Activated CD8-positive, alpha-beta memory T cell treated with anti-CD3 and anti-CD28 coated beads for 48 hours (primary cell): Measurements from ENCODE around the gene MXRA7.
"Not testable (repeated sequence)": the region's sequence is repeated elsewhere in the genome, so short reads cannot be mapped to it uniquely, and the experiment has no call there.

Source experiments
- DNase-seq, 3 experiments: peaks; one replicate each; pipeline ENCODE4 v3.0.0-alpha.2; 2020; ENCODE audit warnings: low read depth in 2 of 3, low spot score in 2 of 3

The MXRA7 gene

DNA sequence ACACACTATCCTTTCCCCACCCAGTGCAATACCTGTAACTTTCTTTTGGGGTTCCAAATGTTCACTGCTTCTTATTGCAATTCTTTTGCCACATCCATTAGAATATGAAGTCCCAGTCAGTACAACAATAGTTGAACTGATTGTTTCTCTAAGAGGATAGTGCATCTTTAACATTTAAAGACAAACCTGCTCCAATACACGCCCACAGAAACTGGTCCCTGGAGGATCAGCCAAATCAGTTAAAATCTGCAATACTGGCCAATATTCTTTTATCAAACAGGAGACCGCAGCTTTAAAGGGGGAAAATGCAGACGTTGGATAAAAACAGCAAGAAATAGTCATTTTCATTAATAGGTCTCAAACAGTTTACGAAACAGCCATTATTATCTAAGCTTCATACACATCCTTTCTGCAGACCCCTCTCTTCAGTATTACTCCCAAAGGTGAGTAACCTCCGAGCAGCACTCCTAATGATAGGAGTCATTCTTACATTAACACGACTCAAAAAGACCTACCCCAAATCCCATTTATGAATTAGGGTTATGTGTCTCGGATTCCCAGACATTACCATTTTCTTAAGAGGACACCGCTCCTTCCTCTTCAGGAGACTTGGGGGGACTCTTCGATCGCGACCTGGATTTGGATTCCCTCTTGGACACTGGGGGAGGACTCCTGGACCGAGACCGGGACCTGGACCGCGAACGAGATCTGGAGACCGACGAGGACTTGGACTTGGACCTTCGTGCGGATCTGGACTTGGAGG lies 25.0 kb upstream of the MXRA7 start:
- no peak for DNase-seq

DNA sequence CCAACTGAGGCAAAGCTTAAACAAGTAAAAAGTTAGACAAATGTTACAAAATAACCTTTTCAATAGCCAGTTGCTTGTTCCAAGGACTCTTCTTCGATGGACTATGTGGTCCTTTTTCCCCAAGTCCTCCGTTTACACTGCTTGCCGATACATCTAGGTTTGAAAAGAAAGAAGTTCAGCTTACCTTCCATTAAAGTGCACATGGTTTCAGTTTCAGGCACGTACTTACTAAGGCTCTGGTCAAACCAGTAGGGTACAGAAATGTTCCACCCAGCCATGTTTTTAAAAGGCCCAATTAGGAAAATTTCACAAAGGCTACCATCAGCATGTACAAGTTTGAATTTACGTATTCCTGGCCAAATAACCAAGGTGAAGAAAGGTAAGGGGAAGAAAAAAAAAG lies 24.2 kb upstream of the MXRA7 start:
- DNase-seq: no peak

DNA sequence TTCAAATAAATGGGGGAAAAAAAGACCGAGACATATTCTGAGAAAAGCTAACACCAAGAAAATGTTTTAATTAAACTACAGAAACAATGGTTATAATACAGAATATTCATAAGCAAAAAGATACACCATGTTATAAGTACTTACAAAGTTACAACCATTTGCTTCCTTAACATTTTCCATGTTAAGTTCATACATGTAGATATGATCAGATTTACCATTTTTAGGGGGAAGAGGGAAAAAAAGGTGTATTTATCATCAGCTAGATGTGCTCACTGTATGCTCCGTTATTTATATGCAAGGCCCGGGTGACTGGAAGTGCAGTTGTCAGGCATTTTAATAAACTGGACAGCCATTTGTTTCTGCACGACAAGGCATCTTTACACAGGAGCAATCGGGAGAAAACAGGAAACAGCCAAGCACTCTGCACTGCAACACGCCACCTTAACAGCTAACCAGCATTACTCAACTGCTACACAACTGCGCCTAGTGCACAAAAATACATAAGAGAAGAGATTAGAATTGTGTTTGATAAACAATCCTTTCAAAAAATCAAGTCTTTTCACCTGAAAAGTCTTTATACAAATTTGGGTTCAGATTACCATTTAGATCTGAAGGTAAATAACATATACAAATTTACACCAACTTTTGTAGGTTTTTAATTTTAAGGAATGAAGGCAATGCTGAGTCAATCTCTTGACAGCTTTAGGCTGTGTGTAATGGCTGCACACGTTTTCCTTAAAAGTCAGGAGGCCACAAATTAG lies 23.5 kb upstream of the MXRA7 start:
- no peak for DNase-seq

DNA sequence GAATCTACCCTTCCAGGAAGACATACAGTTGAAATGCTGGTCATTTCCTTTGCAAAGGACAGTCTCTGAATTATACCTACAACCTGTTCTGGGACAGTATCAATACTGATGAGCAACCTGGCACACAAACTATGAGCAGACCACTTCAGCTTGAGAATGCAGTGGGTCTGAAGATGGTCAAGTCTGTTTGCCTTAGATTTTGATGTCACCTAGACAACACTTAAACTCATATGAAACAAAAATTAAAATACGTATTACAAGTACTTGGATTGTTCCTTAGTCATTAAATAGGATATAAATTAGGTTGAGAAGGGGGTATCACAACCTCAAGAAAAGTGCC lies 22.8 kb upstream of the MXRA7 start:
- DNase-seq: no peak

DNA sequence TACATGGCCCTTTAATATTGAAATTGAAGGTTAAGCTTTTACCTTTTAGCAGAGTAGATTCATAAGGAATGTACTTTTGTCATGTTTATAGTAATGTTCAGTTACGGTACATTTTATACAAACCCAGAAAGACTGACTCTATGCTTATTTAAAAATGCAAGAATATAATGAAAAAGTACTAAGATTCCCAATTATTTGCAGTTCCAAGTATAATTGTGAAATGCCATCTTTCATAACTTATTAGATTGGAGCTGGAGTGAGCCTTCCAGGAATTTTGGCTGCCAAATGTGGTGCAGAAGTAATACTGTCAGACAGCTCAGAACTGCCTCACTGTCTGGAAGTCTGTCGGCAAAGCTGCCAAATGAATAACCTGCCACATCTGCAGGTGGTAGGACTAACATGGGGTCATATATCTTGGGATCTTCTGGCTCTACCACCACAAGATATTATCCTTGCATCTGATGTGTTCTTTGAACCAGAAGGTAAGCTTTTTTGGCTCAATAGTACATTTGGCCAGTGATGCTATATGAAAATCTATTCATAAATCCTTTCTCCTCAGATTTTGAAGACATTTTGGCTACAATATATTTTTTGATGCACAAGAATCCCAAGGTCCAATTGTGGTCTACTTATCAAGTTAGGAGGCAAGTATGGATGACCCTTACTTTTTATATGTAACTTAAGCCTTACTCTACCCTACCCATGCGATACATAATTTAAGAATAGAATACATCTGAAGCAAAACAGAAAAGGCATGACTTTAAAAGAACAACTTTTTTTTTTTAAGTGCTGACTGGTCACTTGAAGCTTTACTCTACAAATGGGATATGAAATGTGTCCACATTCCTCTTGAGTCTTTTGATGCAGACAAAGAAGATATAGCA lies 22.2 kb upstream of the MXRA7 start:
- DNase-seq: no peak

DNA sequence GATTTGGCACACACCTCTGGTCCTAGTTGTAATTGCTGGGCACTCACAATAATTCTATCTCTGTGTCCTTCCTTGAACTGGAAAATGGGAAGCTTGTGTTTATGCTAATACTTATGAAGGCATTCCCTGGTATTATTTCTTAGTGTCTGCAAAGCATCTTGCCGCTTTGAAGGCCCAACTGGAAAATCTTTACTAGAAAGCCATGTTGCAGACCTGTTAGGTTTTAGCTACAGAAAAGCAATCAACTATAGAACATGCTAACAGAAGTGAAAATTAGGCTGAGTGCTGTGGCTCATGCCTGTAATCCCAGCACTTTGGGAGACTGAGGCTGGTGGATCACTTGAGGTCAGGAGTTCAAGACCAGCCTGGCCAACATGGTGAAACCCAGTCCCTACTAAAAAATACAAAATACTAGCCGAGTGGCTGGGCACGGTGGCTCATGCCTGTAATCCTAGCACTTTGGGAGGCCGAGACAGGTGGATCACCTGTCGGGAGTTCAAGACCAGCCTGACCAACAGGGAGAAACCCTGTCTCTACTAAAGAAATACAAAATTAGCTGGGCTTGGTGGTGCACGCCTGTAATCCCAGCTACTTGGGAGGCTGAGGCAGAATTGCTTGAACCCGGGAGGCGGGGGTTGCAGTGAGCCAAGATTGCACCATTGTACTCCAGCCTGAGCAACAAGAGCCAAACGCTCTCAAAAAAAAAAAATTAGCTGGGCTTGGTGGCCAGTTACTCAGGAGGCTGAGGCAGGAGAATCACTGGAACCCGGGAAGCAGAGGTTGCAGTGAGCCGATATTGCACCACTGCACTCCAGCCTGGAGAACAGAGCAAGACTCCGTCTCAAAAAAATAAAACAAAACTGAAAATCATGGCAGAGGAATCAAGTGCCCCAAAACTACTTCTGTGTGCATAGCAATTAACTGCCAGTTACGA lies 21.3 kb upstream of the MXRA7 start:
- DNase-seq: not testable (repeated sequence)

DNA sequence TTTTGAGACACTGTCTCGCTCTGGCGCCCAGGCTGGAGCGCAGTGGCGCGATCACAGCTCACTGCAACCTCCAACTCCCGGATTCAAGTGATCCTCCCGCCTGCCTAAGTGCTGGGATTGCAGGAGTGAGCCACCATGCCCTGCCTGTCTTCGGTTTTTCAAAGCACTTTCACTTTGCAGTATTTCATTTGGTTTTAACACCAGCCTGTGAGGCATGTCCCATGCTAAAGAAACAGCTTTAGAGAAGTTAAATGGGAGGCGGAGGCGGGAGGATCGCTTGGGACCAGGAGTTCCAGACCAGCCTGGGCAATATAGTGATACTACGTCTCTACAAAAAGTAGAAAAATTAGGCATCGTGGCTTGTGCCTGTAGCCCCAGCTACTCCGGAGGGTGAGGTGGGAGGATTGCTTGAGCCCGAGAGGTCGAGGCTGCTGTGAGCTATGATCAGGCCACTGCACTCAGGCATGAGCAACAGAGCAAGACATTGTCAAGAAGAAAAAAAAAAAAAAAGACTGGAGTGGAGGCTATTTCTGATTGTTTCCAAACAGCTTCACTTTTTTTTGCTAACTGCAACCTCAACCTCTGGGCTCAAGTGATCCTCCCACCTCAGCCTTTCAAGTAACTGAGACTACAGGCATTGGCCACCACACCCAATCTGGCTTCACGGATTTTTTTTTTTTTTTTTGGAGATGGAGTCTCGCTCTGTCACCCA lies 17.1 kb upstream of the MXRA7 start:
- no peak for DNase-seq

DNA sequence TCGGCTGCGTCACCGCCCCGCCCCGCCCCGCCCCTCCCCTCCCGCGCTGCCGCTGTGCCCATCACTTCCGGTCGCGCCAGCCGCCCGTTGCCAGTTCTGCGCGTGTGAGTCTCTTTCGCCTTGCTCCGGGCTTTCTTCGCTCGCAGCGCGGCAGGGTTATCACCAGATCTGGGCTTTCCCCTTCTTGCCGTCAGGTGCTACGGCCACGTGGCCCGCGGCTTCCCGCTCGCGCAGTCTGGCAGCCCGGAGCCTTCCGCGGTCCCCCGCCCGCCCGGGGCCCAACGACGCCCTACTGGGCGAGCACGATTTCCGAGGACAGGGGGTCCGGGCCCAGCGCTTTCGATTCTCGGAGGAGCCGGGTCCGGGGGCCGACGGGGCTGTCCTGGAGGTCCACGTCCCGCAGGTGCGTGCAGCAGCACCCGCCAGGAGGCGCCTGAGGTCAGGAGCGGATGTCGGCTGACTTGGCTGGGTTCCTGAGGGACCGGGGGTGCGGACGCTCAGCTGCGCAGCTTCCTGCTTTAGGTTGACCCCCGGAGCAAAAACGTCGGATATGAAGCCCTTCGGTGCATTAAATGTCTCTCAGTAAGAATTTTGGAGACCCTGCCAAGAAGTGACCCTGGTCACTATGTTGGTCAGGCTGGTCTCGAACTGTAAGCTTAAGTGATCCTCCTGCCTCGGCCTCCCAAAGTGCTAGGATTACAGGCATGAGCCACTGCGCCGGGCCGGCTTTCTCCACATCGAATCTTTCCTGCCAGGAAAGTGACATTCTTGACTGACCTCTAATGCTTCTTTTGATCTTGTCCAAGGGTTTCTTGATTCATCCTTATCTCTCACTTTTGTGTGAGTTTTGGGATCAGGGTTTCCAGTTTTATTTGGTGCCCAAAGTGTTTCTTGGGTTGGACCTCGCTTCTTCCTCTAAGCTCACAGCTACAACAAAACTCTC lies 16.3 kb upstream of the MXRA7 start, which contains the start of gene METTL23:
METTL23 (plus strand) TSS at position 64 of the 943 bp plus-strand sequence. CDS start 2,872 bp downstream, outside the sequence.
- peak in 2 of 3 experiments; percentile 59 to 79 for DNase-seq

DNA sequence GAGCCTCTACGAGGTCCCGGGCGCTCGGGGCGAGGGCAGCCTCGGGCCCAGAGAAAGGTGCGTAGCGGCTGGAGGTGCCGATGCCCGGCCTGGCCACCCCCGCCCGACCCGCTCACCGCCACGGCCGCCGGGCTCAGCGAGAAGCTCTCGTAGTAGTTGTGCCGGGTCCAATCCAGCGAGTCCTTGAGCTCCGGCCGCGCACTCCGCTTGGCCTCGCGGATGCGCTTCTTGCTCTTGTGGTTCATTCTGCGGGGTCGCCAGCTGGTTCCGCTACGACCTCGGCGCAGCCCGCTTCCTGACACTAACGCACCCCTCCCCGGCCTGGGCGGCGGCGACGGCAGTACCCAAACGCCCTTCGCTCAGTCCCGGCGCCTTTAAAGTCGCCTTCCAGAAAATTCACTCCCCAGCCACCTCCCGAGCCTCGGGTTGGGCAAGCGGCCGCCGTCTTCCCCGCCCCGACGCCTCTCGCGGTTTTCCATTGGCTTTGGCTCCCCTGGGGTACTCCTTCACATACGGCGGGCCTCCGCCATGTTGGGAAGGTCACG lies 15.5 kb upstream of the MXRA7 start, which contains the start of gene JMJD6:
JMJD6 (minus strand) TSS at position 376 of the 545 bp plus-strand sequence; CDS start at position 245, 131 bp downstream.
- peak in 2 of 3 experiments; percentile 86 to 91 for DNase-seq

DNA sequence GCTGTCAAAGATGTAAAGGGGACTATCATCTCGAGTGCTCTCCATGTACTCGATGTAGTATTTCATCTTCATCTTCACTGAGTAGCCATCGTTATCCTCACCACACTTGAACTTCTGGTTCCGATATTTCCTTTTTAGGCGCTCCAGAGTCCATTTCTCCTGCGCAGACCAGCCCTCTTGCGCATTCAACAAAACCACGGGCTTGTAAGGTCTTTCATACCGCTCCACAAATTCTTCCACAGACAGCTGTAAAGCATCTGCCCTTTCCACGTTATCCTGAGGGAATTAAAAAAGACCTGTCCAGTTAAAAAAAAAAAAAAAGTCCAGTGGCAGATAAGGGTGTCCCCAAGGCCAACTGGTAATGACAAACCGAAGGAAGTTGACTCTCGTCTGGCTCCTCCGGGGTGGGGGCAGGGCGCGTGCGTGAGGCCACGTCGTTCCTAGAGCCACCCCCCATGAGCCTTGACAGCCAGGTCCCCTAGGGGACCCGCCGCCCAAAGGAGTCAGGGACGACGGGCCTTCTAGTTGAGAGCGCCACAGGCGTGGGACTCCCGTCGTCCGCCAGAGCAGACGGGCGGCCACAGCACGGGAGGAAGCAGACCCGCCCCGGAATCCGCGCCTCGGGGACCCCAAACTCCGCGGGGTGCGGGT lies 14.9 kb upstream of the MXRA7 start:
- DNase-seq: peak in 2 of 3 experiments; percentile 47 to 57

DNA sequence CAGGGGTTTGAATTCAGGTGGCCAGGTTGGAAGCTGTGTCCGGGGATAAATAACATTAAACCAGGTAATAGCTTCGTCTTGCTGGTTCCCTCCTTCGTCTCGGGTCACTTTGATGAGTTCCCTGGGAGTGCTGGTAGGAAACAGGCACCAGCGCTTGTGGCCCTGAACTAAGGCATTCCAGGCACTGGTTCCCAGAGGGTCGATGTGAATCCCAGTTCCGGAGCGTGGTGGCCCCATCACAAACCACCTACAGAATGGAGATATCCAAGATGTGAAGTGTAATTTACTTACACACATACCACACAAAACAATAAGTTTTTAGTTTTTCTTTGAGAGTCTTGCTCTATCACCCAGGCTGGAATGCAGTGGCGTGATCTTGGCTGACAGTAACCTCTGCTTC lies 13.0 kb upstream of the MXRA7 start:
- DNase-seq: no peak

DNA sequence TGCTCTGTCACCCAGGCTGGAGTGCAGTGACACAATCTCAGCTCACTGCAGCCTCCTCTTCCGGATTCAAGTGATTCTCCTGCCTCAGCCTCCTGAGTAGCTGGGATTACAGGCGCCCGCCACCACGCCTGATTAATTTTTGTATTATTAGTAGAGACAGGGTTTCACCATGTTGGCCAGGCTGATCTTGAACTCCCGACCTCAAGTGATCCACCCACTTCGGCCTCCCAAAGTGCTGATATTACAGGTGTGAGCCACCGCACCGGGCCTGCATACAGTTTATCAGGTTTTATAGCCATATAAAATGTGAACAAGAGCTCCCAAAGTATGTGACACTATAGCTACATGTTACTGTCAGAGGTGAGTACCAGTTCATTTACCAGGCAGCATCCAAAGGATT lies 12.2 kb upstream of the MXRA7 start:
- not testable (repeated sequence) for DNase-seq

DNA sequence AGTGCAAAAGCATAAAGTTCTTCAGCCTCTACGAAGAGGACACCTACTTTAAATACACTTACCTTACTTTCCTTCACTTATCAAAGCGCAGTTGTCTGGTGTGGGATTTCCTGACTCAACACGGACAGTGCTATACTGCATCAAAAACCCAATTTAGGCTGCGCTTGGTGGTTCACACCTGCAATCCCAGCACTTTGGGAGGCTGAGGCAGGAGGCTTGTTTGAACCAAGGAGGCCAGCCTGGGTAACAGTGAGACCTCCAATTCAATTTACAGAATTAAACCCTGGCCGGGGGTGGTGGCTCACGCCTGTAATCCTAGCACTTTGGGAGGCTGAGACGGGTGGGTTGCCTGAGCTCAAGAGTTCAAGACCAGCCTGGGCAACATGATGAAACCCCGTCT lies 11.5 kb upstream of the MXRA7 start:
- DNase-seq: no peak

DNA sequence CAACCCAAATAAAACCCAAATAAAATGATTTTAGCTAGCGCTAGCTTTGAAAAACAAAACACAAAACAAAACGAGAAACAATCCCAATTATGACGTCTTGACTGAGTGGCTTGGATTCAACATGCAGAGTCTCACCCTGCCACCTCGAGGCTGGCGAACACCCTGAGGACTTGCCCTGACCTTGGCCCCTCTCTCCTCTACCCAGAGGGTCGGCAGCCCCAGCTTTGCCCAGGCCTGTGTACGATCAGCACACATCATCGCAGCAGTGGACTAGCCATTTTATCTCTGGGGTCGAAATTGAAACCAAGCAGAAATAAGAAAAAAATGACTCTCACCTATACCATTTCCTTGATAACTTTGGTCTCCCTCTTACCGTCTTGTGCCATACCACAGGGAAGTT lies 10.7 kb upstream of the MXRA7 start:
- no peak for DNase-seq

DNA sequence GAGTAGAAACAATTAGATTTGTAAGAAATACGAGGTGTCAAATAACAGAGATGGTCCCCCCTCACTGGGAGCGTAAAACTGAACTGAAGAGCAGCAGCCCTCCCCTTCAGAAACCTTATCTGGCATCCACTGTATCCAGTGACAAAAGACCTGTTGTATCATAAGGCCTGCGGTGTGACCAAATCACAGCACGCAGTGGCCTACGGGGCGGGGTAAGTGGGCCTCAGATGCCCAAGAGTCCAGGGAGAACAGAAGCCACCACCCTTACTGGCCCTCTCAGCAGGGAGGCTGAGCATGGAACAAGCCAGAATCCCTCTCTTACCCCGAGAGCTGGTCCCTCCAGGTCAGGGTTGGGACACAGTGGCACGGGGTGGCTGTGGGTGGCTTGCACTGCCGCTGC lies 10.2 kb upstream of the MXRA7 start:
- DNase-seq: no peak

DNA sequence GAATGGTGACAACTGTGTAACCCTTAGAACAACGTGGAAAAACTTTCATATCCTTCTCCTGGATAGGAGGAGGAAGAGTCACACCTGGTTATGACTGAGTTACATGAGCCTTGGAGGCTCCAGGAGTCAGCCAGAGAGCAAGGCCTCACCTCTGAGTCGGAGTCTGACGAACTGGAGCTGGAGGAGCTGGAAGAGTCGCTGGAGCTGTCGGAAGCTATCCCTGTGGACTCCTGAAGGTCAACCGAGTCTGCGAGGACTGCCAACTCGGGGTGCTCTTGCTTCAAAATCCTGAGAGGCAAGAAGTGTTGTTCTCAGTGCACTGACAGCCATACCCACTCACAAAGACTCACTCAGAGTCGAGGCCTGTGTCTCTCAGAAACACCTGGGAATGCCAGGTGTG lies 9.4 kb upstream of the MXRA7 start:
- no peak for DNase-seq

DNA sequence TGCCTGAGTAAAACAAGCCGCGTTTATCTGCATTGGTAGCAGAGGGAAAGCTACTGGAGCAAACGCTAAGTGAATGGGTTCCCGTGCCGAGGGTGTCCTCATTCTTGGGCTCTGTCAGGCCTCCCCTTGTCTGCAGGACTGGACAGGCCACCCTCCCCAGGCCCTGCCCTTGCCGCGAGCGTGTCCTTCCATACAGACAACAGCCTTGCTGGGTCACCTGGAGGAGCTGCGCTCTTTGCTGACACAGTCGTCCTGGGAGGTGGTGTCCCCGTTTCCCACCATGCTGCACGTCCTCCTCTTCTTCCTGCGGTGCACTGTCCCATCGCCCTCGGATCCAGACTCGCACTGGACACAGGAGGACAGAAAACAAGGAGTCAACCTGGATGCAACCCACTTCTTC lies 7.8 kb upstream of the MXRA7 start:
- no peak for DNase-seq

DNA sequence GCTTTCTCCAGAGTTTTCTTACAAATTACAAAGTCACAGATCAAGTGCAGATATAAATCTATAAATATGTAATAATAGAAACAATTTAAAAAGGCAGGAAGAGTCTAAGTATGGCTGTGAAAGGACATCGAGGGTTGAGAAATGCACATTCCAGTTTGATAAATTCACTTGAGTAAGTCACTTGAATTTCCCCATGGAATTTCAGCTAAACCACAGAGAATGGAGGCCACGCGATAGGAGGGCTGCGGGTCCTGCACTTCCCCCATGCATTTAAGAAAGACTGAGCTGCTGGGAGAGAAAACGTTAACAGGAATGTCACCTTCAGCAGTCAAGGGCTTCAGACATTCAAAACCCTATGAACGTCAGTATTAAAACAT lies 6.1 kb upstream of the MXRA7 start:
- no peak for DNase-seq
